HEK293 (cell line): ENCODE results near the gene SLC46A1.

ENCODE experiments used
- CTCF ChIA-PET: fragments of 350-600 bp; formaldehyde crosslinking; extraction: SDS; loops from one replicate; lab custom pipeline; 2021; ENCODE audit warnings: antibody characterized with exemption; lab: Yijun Ruan, JAX
- POLR2A ChIA-PET: fragments of 300-600 bp; formaldehyde crosslinking; extraction: SDS; loops from one replicate; lab custom pipeline; 2020; ENCODE audit warnings: antibody characterized with exemption, inconsistent platforms; lab: Yijun Ruan, JAX
- H3K27ac ChIP-seq: fragments of 200-500 bp; sonication (Bioruptor generic); 2 replicates; pipeline ENCODE4 v1.5.1; 2014; ENCODE audit warnings: low read depth, low read length, control low read depth, inconsistent platforms; ENCODE audit errors: extremely low read depth
- H3K36me3 ChIP-seq, 2 experiments: fragments of 200-500 bp in 1 of 2; sonication (Bioruptor generic) in 1 of 2; 1 replicate in 1 of 2; 2 replicates in 1 of 2; pipeline ENCODE4 v1.5.1; 2014 to 2017; ENCODE audit warnings: inconsistent platforms in 2 of 2, low read length in 2 of 2; ENCODE audit not compliant: control insufficient read depth in 2 of 2, insufficient read depth in 1 of 2
- H3K4me1 ChIP-seq: fragments of 200-500 bp; sonication (Bioruptor generic); 2 replicates; pipeline ENCODE4 v1.5.1; 2014; ENCODE audit warnings: mild to moderate bottlenecking, low read length, inconsistent platforms; ENCODE audit not compliant: control insufficient read depth, insufficient read depth
- H3K4me3 ChIP-seq: 2 replicates; pipeline ENCODE4 v1.5.1; 2011; ENCODE audit warnings: low read depth, mild to moderate bottlenecking, control low read depth, low read length, moderate library complexity
- H3K9me3 ChIP-seq: fragments of 200-500 bp; sonication (Bioruptor generic); 2 replicates; pipeline ENCODE4 v1.5.1; 2014; ENCODE audit warnings: low read depth, low read length, inconsistent platforms; ENCODE audit not compliant: control insufficient read depth, insufficient read depth
- BCL11B ChIP-seq: fragments of 450-650 bp; formaldehyde crosslinking; IDR thresholded peaks from 2 replicates; pipeline ENCODE4 v1.5.1; 2016; ENCODE audit warnings: low read depth, missing biosample characterization, missing genetic modification characterization
- FEZF1 ChIP-seq: fragments of 450-650 bp; formaldehyde crosslinking; IDR thresholded peaks from 2 replicates; pipeline ENCODE4 v1.5.1; 2016; ENCODE audit warnings: missing biosample characterization, missing genetic modification characterization
- GLIS2 ChIP-seq: fragments of 450-650 bp; formaldehyde crosslinking; IDR thresholded peaks from 2 replicates; pipeline ENCODE4 v1.5.1; 2016; ENCODE audit warnings: missing biosample characterization, missing genetic modification characterization
- RBAK ChIP-seq: fragments of 450-650 bp; formaldehyde crosslinking; IDR thresholded peaks from 2 replicates; pipeline ENCODE4 v1.5.1; 2016; ENCODE audit warnings: missing biosample characterization, missing genetic modification characterization
- SCRT2 ChIP-seq: fragments of 450-650 bp; formaldehyde crosslinking; IDR thresholded peaks from 2 replicates; pipeline ENCODE4 v1.5.1; 2016; ENCODE audit warnings: missing biosample characterization, missing genetic modification characterization
- TCF7L2 ChIP-seq: IDR thresholded peaks from 2 replicates; pipeline ENCODE4 v1.6.1; 2011; ENCODE audit warnings: low read depth, mild to moderate bottlenecking, inconsistent platforms, low read length, moderate library complexity, borderline replicate concordance
- WT1 ChIP-seq: fragments of 450-650 bp; formaldehyde crosslinking; IDR thresholded peaks from 2 replicates; pipeline ENCODE4 v1.5.1; 2016; ENCODE audit warnings: missing biosample characterization, missing genetic modification characterization
- ZBTB48 ChIP-seq: fragments of 450-650 bp; formaldehyde crosslinking; IDR thresholded peaks from 2 replicates; pipeline ENCODE4 v1.5.1; 2016; ENCODE audit warnings: missing biosample characterization, missing genetic modification characterization
- ZFP3 ChIP-seq: fragments of 450-650 bp; formaldehyde crosslinking; IDR thresholded peaks from 2 replicates; pipeline ENCODE4 v1.5.1; 2016; ENCODE audit warnings: low read depth, missing biosample characterization, missing genetic modification characterization
- ZNF133 ChIP-seq: fragments of 450-650 bp; formaldehyde crosslinking; IDR thresholded peaks from 2 replicates; pipeline ENCODE4 v1.5.1; 2016; ENCODE audit warnings: missing biosample characterization, missing genetic modification characterization
- ZNF2 ChIP-seq: fragments of 450-650 bp; formaldehyde crosslinking; IDR thresholded peaks from 2 replicates; pipeline ENCODE4 v1.5.1; 2016; ENCODE audit warnings: missing biosample characterization, missing genetic modification characterization
- ZNF274 ChIP-seq, 2 experiments: fragments of 200-500 bp in 1 of 2; fragments of 450-650 bp in 1 of 2; sonication (Bioruptor generic) in 1 of 2; formaldehyde crosslinking in 1 of 2; IDR thresholded peaks; 2 replicates each; pipeline versions ENCODE4 v1.5.1 to v1.6.1; 2014 to 2016; ENCODE audit warnings: borderline replicate concordance in 1 of 2, inconsistent platforms in 1 of 2, low read length in 1 of 2, missing biosample characterization in 1 of 2, missing genetic modification characterization in 1 of 2
- ZNF292 ChIP-seq: fragments of 450-650 bp; formaldehyde crosslinking; IDR thresholded peaks from 2 replicates; pipeline ENCODE4 v1.5.1; 2016; ENCODE audit warnings: low read depth, missing biosample characterization, missing genetic modification characterization, borderline replicate concordance
- ZNF335 ChIP-seq: fragments of 450-650 bp; formaldehyde crosslinking; conservative IDR thresholded peaks from 2 replicates; pipeline ENCODE4 v1.5.1; 2016; ENCODE audit warnings: missing biosample characterization, missing genetic modification characterization
- ZNF341 ChIP-seq: fragments of 450-650 bp; formaldehyde crosslinking; IDR thresholded peaks from 2 replicates; pipeline ENCODE4; 2016; ENCODE audit warnings: low read depth, missing biosample characterization, missing genetic modification characterization
- ZNF37A ChIP-seq: fragments of 450-650 bp; IDR thresholded peaks from 2 replicates; pipeline ENCODE4 v1.5.1; 2018; ENCODE audit warnings: missing biosample characterization, missing genetic modification characterization
- ZNF529 ChIP-seq: fragments of 450-650 bp; formaldehyde crosslinking; IDR thresholded peaks from 2 replicates; pipeline ENCODE4 v1.5.1; 2017; ENCODE audit warnings: missing genetic modification characterization, missing biosample characterization; ENCODE audit not compliant: insufficient replicate concordance
- ZNF555 ChIP-seq: fragments of 450-650 bp; formaldehyde crosslinking; conservative IDR thresholded peaks from 2 replicates; pipeline ENCODE4 v1.5.1; 2017; ENCODE audit warnings: missing biosample characterization, mild to moderate bottlenecking, missing genetic modification characterization, inconsistent platforms
- ZNF624 ChIP-seq: fragments of 450-650 bp; formaldehyde crosslinking; IDR thresholded peaks from 2 replicates; pipeline ENCODE4 v1.5.1; 2017; ENCODE audit warnings: missing biosample characterization, missing genetic modification characterization
- ZNF626 ChIP-seq: fragments of 450-650 bp; sonication (Bioruptor Pico); formaldehyde crosslinking; IDR thresholded peaks from 2 replicates; pipeline ENCODE4 v1.5.1; 2018; ENCODE audit warnings: missing biosample characterization, missing genetic modification characterization, inconsistent platforms
- ZNF792 ChIP-seq: fragments of 450-650 bp; formaldehyde crosslinking; IDR thresholded peaks from 2 replicates; pipeline ENCODE4 v1.5.1; 2016; ENCODE audit warnings: missing biosample characterization, missing genetic modification characterization
- TF ChIP-seq, protein P1 (sequence below): fragments of 450-650 bp; formaldehyde crosslinking; IDR thresholded peaks from 2 replicates; pipeline ENCODE4 v1.5.1; 2016; ENCODE audit warnings: missing biosample characterization, missing genetic modification characterization
- TF ChIP-seq, protein P2 (sequence below): fragments of 450-650 bp; formaldehyde crosslinking; conservative IDR thresholded peaks from 2 replicates; pipeline ENCODE4 v1.5.1; 2016; ENCODE audit warnings: low read depth, missing biosample characterization, missing genetic modification characterization
- TF ChIP-seq, protein P3 (sequence below): fragments of 450-650 bp; formaldehyde crosslinking; IDR thresholded peaks from 2 replicates; pipeline ENCODE4 v1.5.1; 2016; ENCODE audit warnings: missing biosample characterization, missing genetic modification characterization
- TF ChIP-seq, protein P4 (sequence below): fragments of 450-650 bp; formaldehyde crosslinking; IDR thresholded peaks from 2 replicates; pipeline ENCODE4 v1.5.1; 2017; ENCODE audit warnings: missing biosample characterization, mild to moderate bottlenecking, missing genetic modification characterization, moderate library complexity
- TF ChIP-seq, protein P5 (sequence below): fragments of 450-650 bp; formaldehyde crosslinking; IDR thresholded peaks from 2 replicates; pipeline ENCODE4 v1.5.1; 2016; ENCODE audit warnings: missing biosample characterization, missing genetic modification characterization, low read depth

Gene SLC46A1

DNA sequence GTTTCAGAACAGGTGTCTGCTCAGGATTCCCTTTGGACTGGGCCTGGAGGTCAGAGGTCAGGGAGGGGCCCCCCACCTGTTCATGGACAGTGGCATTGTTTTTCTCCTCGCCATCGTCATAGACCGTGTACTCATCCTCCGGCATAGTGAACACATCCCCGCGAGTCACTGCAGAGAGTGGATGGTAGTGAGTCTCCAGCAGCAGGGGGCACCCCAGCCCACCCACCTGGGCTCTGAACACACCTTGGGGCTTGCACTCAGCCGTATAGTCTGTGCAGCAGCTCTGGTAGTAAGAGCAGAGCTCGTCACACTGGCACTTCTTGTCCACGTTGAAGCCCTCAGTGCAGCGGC, 36.4 kb downstream of the SLC46A1 start:
- Histone ChIP-seq H3K9me3 (no peaks in the 10 kb centered on the region), H3K4me1 (peaks cover 13% of the 10 kb centered on the region), H3K4me3 (no peak overlapping the region), H3K36me3 (peaks cover 0 to 6% of the 10 kb centered on the region in 2 experiments; a peak in 2 of 3 replicates), H3K27ac (no peak overlapping the region)
- CTCF ChIA-PET = interaction anchor here (0.5 to 1.5 kb wide), 10 partner anchors 9 to 489 kb away, joined by 3 to 5 read pairs (median 4); no protein-coding TSS in a partner anchor
- POLR2A ChIA-PET = interaction anchor here (1.1 to 7.1 kb wide), 4 partner anchors 11 to 34 kb away, joined by 3 to 66 read pairs (median 9); partner anchors contain the start of genes IFT20, POLDIP2 and TNFAIP1
- TF ChIP-seq ZNF341 (tag by site-specific recombination) (no peak), ZNF2 (tag by site-specific recombination) (no peak), TCF7L2 (no peak), WT1 (no peak), BCL11B (tag by site-specific recombination) (0 out of 2 replicates have a peak, but pooled peaks have one; percentile 24), ZFP3 (no peak), FEZF1 (tag by site-specific recombination) (no peak), ZNF792 (tag by site-specific recombination) (no peak), ZNF274 (IDR thresholded peaks at IDR 0.05; ENCODE audit: low read length) (no peak), ZNF274 (tag by site-specific recombination; IDR thresholded peaks at IDR 0.05; ENCODE audit: borderline replicate concordance) (no peak), ZNF37A (tag by site-specific recombination) (no peak), ZNF335 (no peak), ZNF292 (tag by site-specific recombination) (no peak), ZNF624 (tag by site-specific recombination) (no peak), ZNF626 (tag by site-specific recombination) (no peak), SCRT2 (tag by site-specific recombination) (0 out of 2 replicates have a peak, but pooled peaks have one; percentile 21), GLIS2 (0 out of 2 replicates have a peak, but pooled peaks have one; percentile 31), ZNF133 (tag by site-specific recombination) (no peak), ZNF529 (tag by site-specific recombination) (no peak), ZNF555 (tag by site-specific recombination) (no peak), ZBTB48 (tag by site-specific recombination) (no peak), RBAK (tag by site-specific recombination) (no peak)
- TF ChIP-seq, protein P1, sequence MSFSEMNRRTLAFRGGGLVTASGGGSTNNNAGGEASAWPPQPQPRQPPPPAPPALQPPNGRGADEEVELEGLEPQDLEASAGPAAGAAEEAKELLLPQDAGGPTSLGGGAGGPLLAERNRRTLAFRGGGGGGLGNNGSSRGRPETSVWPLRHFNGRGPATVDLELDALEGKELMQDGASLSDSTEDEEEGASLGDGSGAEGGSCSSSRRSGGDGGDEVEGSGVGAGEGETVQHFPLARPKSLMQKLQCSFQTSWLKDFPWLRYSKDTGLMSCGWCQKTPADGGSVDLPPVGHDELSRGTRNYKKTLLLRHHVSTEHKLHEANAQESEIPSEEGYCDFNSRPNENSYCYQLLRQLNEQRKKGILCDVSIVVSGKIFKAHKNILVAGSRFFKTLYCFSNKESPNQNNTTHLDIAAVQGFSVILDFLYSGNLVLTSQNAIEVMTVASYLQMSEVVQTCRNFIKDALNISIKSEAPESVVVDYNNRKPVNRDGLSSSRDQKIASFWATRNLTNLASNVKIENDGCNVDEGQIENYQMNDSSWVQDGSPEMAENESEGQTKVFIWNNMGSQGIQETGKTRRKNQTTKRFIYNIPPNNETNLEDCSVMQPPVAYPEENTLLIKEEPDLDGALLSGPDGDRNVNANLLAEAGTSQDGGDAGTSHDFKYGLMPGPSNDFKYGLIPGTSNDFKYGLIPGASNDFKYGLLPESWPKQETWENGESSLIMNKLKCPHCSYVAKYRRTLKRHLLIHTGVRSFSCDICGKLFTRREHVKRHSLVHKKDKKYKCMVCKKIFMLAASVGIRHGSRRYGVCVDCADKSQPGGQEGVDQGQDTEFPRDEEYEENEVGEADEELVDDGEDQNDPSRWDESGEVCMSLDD = no peak
- TF ChIP-seq, protein P2, sequence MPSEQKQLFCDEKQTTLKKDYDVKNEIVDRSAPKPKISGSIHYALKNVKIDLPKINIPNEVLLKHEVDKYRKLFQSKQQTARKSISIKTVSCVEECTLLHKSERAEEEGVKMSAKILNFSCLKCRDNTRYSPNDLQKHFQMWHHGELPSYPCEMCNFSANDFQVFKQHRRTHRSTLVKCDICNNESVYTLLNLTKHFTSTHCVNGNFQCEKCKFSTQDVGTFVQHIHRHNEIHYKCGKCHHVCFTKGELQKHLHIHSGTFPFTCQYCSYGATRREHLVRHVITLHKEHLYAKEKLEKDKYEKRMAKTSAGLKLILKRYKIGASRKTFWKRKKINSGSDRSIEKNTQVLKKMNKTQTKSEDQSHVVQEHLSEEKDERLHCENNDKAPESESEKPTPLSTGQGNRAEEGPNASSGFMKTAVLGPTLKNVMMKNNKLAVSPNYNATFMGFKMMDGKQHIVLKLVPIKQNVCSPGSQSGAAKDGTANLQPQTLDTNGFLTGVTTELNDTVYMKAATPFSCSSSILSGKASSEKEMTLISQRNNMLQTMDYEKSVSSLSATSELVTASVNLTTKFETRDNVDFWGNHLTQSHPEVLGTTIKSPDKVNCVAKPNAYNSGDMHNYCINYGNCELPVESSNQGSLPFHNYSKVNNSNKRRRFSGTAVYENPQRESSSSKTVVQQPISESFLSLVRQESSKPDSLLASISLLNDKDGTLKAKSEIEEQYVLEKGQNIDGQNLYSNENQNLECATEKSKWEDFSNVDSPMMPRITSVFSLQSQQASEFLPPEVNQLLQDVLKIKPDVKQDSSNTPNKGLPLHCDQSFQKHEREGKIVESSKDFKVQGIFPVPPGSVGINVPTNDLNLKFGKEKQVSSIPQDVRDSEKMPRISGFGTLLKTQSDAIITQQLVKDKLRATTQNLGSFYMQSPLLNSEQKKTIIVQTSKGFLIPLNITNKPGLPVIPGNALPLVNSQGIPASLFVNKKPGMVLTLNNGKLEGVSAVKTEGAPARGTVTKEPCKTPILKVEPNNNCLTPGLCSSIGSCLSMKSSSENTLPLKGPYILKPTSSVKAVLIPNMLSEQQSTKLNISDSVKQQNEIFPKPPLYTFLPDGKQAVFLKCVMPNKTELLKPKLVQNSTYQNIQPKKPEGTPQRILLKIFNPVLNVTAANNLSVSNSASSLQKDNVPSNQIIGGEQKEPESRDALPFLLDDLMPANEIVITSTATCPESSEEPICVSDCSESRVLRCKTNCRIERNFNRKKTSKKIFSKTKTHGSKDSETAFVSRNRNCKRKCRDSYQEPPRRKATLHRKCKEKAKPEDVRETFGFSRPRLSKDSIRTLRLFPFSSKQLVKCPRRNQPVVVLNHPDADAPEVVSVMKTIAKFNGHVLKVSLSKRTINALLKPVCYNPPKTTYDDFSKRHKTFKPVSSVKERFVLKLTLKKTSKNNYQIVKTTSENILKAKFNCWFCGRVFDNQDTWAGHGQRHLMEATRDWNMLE (tag by site-specific recombination) = no peak
- TF ChIP-seq, protein P3, sequence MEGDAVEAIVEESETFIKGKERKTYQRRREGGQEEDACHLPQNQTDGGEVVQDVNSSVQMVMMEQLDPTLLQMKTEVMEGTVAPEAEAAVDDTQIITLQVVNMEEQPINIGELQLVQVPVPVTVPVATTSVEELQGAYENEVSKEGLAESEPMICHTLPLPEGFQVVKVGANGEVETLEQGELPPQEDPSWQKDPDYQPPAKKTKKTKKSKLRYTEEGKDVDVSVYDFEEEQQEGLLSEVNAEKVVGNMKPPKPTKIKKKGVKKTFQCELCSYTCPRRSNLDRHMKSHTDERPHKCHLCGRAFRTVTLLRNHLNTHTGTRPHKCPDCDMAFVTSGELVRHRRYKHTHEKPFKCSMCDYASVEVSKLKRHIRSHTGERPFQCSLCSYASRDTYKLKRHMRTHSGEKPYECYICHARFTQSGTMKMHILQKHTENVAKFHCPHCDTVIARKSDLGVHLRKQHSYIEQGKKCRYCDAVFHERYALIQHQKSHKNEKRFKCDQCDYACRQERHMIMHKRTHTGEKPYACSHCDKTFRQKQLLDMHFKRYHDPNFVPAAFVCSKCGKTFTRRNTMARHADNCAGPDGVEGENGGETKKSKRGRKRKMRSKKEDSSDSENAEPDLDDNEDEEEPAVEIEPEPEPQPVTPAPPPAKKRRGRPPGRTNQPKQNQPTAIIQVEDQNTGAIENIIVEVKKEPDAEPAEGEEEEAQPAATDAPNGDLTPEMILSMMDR (tag by site-specific recombination) = peak; percentile 25; the same call in 1 of the 2 replicates
- TF ChIP-seq, protein P4, sequence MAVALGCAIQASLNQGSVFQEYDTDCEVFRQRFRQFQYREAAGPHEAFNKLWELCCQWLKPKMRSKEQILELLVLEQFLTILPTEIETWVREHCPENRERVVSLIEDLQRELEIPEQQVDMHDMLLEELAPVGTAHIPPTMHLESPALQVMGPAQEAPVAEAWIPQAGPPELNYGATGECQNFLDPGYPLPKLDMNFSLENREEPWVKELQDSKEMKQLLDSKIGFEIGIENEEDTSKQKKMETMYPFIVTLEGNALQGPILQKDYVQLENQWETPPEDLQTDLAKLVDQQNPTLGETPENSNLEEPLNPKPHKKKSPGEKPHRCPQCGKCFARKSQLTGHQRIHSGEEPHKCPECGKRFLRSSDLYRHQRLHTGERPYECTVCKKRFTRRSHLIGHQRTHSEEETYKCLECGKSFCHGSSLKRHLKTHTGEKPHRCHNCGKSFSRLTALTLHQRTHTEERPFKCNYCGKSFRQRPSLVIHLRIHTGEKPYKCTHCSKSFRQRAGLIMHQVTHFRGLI (tag by site-specific recombination) = no peak
- TF ChIP-seq, protein P5, sequence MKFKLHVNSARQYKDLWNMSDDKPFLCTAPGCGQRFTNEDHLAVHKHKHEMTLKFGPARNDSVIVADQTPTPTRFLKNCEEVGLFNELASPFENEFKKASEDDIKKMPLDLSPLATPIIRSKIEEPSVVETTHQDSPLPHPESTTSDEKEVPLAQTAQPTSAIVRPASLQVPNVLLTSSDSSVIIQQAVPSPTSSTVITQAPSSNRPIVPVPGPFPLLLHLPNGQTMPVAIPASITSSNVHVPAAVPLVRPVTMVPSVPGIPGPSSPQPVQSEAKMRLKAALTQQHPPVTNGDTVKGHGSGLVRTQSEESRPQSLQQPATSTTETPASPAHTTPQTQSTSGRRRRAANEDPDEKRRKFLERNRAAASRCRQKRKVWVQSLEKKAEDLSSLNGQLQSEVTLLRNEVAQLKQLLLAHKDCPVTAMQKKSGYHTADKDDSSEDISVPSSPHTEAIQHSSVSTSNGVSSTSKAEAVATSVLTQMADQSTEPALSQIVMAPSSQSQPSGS (tag by site-specific recombination) = no peak
